ENCODE data around the gene AFDN.

Gene AFDN

DNA sequence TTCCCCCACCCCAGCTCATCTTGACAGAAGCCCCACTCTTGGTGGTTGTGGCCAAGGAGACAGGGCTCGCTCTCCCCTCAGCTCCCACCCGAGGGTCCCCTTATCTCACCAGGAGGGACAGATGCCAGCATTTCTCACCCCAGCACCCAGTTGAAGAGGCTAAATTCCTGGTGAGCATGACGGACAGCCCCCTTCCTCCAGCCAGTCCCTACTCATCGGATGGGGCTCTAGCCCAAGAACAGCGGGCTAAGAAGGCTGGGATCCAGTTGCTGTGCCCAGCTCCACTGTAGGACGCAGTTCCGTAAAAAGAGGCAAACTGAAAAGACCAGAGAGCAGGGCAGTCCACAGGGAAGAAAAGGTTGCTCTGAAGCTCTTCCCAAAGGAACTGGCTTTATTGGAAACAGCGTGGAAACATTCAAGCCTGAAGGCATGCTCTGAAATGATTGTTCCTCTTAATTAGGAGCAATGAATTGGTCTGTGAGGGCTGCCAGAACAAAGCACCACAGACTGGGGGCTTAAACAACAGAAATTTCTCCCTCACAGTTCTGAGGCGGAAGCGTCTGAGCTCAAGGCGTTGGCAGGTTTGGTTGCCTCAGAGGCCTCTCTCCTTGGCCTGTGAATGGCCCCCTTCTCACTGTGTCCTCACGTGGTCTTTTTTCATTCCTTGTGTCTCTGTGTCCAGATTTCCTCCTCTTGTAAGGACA is 152.9 kb downstream of the AFDN start:
- Histone ChIP-seq H3K27me3 (ENCODE audit: control insufficient read depth in 1 of 2, insufficient read depth in 2 of 2, low read length in 2 of 2) (no peaks in the 10 kb centered on the region), H3K4me3 (ENCODE audit: low read depth in 1 of 2, low read length in 2 of 2) (no peak overlapping the region), H3K9ac (ENCODE audit: low read depth in 1 of 2, low read length in 2 of 2) (no peak overlapping the region), H3K4me1 (ENCODE audit: control insufficient read depth in 1 of 2, insufficient read depth in 2 of 2, low read length in 2 of 2) (peaks cover 4 to 6% of the 10 kb centered on the region in 2 donors), H3K36me3 (ENCODE audit: control insufficient read depth in 1 of 2, insufficient read depth in 2 of 2, low read length in 2 of 2) (no peaks in the 10 kb centered on the region), H3K9me3 (ENCODE audit: control insufficient read depth in 1 of 2, low read length in 2 of 2) (no peaks in the 10 kb centered on the region), H3K27ac (ENCODE audit: low read depth, low read length) (no peak overlapping the region)

DNA sequence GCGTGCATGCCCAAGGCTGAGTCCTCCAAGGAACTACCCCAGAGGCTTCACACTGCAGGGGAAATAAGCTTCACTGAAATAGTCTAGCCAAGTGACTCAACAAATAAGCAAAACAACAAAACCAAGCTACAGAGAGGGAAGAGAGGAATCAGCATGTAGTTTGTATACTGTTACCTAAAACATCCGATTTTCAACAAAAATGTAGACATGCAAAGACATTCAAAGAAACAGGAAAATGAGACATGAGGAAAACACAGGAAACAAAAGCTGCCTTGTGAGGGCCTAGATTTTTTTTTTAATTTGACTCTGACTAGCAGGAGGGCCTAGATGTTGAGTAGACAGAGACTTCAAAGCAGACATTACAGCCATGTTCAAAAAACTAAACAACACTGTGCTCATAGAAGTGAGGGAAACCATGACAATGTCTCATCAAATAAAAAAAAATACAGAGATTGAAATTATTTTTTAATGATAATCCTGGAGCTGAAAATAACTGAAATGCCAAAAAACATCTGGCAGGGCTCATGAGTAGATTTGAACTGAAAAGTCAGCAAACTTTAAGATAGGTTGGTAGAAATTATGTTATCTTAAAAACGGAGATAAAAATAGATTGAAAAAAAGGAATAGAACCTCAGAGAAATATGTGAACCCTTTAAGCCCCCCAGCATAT is 154.3 kb downstream of the AFDN start:
- Histone ChIP-seq H3K4me1 (ENCODE audit: control insufficient read depth in 1 of 2, insufficient read depth in 2 of 2, low read length in 2 of 2) (no peaks in the 10 kb centered on the region), H3K4me3 (ENCODE audit: low read depth in 1 of 2, low read length in 2 of 2) (no peak overlapping the region), H3K9me3 (ENCODE audit: control insufficient read depth in 1 of 2, low read length in 2 of 2) (no peaks in the 10 kb centered on the region), H3K36me3 (ENCODE audit: control insufficient read depth in 1 of 2, insufficient read depth in 2 of 2, low read length in 2 of 2) (no peaks in the 10 kb centered on the region), H3K27me3 (ENCODE audit: control insufficient read depth in 1 of 2, insufficient read depth in 2 of 2, low read length in 2 of 2) (no peaks in the 10 kb centered on the region), H3K27ac (ENCODE audit: low read depth, low read length) (no peak overlapping the region), H3K9ac (ENCODE audit: low read depth in 1 of 2, low read length in 2 of 2) (no peak overlapping the region)

DNA sequence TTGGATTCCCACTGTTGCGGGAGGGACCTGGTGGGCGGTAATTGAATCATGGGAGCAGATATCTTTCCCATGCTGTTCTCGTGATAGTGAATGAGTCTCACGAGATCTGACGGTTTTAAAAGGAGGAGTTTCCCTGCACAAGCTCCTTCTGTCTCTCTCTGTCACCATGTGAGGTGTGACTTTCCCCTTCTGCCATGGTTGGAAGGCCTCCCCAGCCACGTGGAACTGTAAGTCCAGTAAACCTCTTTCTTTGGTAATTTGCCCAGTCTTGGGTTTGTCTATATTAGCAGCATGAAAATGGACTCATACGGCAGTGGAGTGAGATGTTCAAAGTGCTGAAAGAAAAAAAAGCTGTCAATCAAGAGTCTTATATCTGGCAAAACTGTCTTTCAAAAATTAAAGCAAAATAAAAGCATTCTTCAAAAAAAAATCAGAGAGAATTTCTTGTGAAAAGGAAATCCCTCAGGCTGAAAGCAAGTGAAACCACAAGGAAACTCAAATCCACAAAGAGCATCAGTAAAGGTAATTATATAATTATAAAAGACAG is 155.3 kb downstream of the AFDN start:
- H3K4me3 ChIP-seq (ENCODE audit: low read depth in 1 of 2, low read length in 2 of 2): no peak overlapping the region
- H3K9ac ChIP-seq (ENCODE audit: low read depth in 1 of 2, low read length in 2 of 2): no peak overlapping the region
- no peaks in the 10 kb centered on the region for H3K4me1 ChIP-seq (ENCODE audit: control insufficient read depth in 1 of 2, insufficient read depth in 2 of 2, low read length in 2 of 2)
- no peaks in the 10 kb centered on the region for H3K36me3 ChIP-seq (ENCODE audit: control insufficient read depth in 1 of 2, insufficient read depth in 2 of 2, low read length in 2 of 2)
- no peaks in the 10 kb centered on the region for H3K9me3 ChIP-seq (ENCODE audit: control insufficient read depth in 1 of 2, low read length in 2 of 2)
- no peaks in the 10 kb centered on the region for H3K27me3 ChIP-seq (ENCODE audit: control insufficient read depth in 1 of 2, insufficient read depth in 2 of 2, low read length in 2 of 2)
- H3K27ac ChIP-seq (ENCODE audit: low read depth, low read length): no peak overlapping the region

DNA sequence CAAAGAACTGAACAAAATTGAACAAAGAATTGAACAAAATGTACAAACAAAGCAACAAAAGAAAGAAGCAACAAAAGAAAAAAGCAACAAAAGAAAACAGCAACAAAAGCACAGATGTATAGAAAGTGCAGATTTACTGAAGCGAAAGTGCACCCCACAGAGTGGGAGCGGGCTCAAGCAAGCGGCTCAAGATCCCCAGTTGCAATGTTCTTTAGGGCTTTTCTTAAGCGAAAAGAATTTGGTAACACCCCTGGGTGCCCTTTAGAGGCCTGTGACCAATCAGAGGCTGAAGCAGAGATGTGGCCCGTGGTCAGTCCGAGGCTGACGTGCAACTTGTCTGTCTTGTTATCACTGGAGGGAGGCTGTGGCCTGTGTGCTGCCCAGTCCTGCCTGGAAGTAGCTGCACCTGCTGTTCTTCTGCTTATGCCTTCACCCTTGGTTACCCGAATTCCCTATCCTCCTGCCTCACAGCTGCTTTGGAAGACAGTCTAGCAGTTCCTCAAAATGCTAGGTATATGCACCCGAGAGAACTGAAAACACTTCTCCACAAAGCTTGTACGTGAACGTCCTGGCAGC is 157.5 kb downstream of the AFDN start:
- no peak overlapping the region for H3K27ac ChIP-seq (ENCODE audit: low read depth, low read length)
- H3K9me3 ChIP-seq (ENCODE audit: control insufficient read depth in 1 of 2, low read length in 2 of 2): no peaks in the 10 kb centered on the region
- H3K4me1 ChIP-seq (ENCODE audit: control insufficient read depth in 1 of 2, insufficient read depth in 2 of 2, low read length in 2 of 2): no peaks in the 10 kb centered on the region
- no peak overlapping the region for H3K9ac ChIP-seq (ENCODE audit: low read depth in 1 of 2, low read length in 2 of 2)
- H3K4me3 ChIP-seq (ENCODE audit: low read depth in 1 of 2, low read length in 2 of 2): no peak overlapping the region
- no peaks in the 10 kb centered on the region for H3K36me3 ChIP-seq (ENCODE audit: control insufficient read depth in 1 of 2, insufficient read depth in 2 of 2, low read length in 2 of 2)
- no peaks in the 10 kb centered on the region for H3K27me3 ChIP-seq (ENCODE audit: control insufficient read depth in 1 of 2, insufficient read depth in 2 of 2, low read length in 2 of 2)

DNA sequence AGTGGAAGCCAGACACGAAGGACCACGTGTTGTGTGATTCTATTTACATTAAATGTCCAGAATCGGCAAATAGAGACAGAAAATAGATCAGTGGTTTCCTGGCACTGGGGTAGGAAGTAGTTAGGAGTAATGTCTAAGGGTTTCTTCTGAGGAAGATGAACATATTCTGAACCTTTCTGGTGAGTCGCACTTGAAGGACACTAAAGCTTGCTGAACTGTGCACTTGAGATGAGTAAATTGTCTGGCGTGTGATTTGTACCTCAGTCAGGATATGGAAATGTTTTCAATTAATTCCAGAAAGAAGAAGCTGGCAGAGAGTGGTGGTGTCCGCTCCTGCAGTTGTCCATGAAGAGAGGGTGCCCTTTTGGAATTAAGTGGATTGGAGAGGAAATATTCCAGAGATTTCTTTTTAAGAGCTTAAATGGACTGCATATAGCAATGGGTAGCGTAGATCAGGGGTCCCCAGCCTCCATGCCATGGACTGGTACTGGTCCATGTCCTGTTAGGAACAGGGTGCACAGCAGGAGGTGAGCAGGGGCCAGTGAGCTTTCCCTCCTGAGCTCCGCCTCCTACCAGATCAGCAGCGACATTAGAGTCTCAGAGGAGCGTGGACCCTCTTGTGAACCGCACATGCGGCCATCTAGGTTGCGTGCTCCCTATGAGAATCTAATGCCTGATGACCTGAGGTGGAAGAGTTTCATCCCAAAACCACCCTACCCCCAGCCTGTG is 158.3 kb downstream of the AFDN start:
- H3K9ac ChIP-seq (ENCODE audit: low read depth in 1 of 2, low read length in 2 of 2): no peak overlapping the region
- H3K27me3 ChIP-seq (ENCODE audit: control insufficient read depth in 1 of 2, insufficient read depth in 2 of 2, low read length in 2 of 2): no peaks in the 10 kb centered on the region
- H3K9me3 ChIP-seq (ENCODE audit: control insufficient read depth in 1 of 2, low read length in 2 of 2): peaks cover 0 to 2% of the 10 kb centered on the region in 2 donors
- no peaks in the 10 kb centered on the region for H3K4me1 ChIP-seq (ENCODE audit: control insufficient read depth in 1 of 2, insufficient read depth in 2 of 2, low read length in 2 of 2)
- H3K36me3 ChIP-seq (ENCODE audit: control insufficient read depth in 1 of 2, insufficient read depth in 2 of 2, low read length in 2 of 2): no peaks in the 10 kb centered on the region
- H3K4me3 ChIP-seq (ENCODE audit: low read depth in 1 of 2, low read length in 2 of 2): no peak overlapping the region
- H3K27ac ChIP-seq (ENCODE audit: low read depth, low read length): no peak overlapping the region

DNA sequence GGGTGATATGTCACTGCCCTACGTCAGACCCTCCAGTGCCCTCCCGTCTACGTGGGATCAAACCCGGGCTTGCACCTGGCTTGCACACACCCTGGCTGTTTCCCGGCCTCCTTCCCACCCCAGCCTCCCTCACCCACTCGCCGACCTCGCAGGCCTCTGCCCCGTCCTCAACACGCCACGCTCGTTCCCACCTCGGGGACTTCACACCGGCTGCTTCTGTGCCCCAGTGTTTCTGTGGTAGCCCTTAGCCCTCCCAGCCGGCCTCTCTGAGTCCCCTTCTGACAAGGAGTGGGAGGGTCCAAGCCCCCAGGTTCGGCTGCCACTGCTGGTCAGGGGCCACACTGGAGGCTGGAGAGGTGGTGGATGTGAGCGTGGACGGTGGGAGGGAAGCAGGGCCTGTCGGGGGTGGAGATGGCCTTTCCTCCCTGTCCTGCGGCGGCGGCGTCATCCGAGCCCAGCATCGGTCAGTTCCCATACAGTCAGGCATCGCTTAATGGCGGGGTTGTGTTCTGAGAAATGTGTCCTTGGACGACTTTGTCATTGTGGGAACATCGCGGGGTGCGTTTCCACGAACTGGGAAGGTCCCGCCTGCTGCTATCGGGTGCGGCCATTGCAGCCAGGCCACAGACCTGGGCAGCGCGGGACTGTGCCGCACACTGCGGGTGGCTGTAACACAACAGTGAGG is 159.3 kb downstream of the AFDN start:
- no peak overlapping the region for H3K4me3 ChIP-seq (ENCODE audit: low read depth in 1 of 2, low read length in 2 of 2)
- no peaks in the 10 kb centered on the region for H3K36me3 ChIP-seq (ENCODE audit: control insufficient read depth in 1 of 2, insufficient read depth in 2 of 2, low read length in 2 of 2)
- H3K9ac ChIP-seq (ENCODE audit: low read depth in 1 of 2, low read length in 2 of 2): no peak overlapping the region
- no peaks in the 10 kb centered on the region for H3K4me1 ChIP-seq (ENCODE audit: control insufficient read depth in 1 of 2, insufficient read depth in 2 of 2, low read length in 2 of 2)
- no peak overlapping the region for H3K27ac ChIP-seq (ENCODE audit: low read depth, low read length)
- no peaks in the 10 kb centered on the region for H3K27me3 ChIP-seq (ENCODE audit: control insufficient read depth in 1 of 2, insufficient read depth in 2 of 2, low read length in 2 of 2)
- peaks cover 0 to 2% of the 10 kb centered on the region in 2 donors for H3K9me3 ChIP-seq (ENCODE audit: control insufficient read depth in 1 of 2, low read length in 2 of 2)

DNA sequence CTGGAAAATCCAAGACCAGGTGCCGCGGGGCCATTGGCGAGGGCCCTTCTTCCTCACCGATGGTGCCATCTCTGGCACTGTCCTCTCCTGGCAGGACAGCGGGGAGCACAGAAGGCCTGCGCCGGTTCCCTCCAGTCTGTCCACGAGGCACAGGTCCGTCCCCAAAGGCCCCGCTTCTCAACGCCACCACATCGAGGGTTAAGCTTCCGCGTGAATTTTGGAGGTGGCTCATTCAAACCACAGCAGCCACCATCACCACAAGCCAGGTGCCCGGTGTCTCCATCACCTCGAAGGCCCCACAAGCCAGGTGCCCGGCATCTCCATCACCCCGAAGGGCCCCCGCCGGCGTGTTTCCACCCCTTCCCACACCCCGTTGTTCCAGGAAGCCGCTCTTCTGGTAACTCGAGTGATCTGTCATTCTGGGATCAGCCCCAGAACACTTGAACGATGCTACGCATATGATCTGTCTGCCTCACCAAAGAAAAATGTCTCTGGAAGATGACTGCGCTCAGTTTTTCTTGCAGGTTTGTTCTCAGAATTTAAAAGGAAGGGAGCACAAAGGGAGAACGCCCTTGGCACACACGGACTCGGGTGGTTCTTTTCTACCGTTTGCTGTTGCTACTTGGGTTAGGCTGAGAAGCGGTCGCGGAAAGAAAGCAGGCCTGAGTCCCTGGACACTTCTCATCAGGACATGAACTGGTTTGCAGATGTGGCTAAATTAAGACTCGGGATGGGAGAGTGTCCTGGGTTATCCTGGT is 160.9 kb downstream of the AFDN start:
- Histone ChIP-seq H3K36me3 (ENCODE audit: control insufficient read depth in 1 of 2, insufficient read depth in 2 of 2, low read length in 2 of 2) (no peaks in the 10 kb centered on the region), H3K27ac (ENCODE audit: low read depth, low read length) (no peak overlapping the region), H3K27me3 (ENCODE audit: control insufficient read depth in 1 of 2, insufficient read depth in 2 of 2, low read length in 2 of 2) (no peaks in the 10 kb centered on the region), H3K9ac (ENCODE audit: low read depth in 1 of 2, low read length in 2 of 2) (no peak overlapping the region), H3K9me3 (ENCODE audit: control insufficient read depth in 1 of 2, low read length in 2 of 2) (peaks cover 0 to 2% of the 10 kb centered on the region in 2 donors), H3K4me1 (ENCODE audit: control insufficient read depth in 1 of 2, insufficient read depth in 2 of 2, low read length in 2 of 2) (no peaks in the 10 kb centered on the region), H3K4me3 (ENCODE audit: low read depth in 1 of 2, low read length in 2 of 2) (no peak overlapping the region)

DNA sequence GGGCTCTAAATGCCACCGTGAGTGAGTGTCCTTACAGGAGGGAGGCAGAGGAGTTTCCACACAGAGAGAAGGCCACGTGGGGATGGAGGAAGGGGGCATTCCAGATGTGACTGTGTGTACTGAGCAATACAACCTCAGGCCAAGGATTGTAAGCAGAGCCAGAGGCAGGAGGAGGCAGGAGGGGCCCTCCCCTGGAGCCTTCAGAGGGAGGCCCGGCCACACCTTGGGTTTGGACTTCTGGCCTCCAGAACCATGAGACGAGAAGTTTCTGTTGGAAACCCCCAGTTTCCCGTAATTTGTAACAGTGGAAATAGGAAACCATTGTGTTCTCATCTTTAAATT is 161.4 kb downstream of the AFDN start:
- Histone ChIP-seq H3K4me1 (ENCODE audit: control insufficient read depth in 1 of 2, insufficient read depth in 2 of 2, low read length in 2 of 2) (no peaks in the 10 kb centered on the region), H3K4me3 (ENCODE audit: low read depth in 1 of 2, low read length in 2 of 2) (no peak overlapping the region), H3K36me3 (ENCODE audit: control insufficient read depth in 1 of 2, insufficient read depth in 2 of 2, low read length in 2 of 2) (no peaks in the 10 kb centered on the region), H3K27ac (ENCODE audit: low read depth, low read length) (no peak overlapping the region), H3K27me3 (ENCODE audit: control insufficient read depth in 1 of 2, insufficient read depth in 2 of 2, low read length in 2 of 2) (no peaks in the 10 kb centered on the region), H3K9me3 (ENCODE audit: control insufficient read depth in 1 of 2, low read length in 2 of 2) (peaks cover 0 to 2% of the 10 kb centered on the region in 2 donors), H3K9ac (ENCODE audit: low read depth in 1 of 2, low read length in 2 of 2) (no peak overlapping the region)
